ENCODE results near the gene FBN1.

Gene FBN1

GRCh38 chr15:48375767-48376166 is 269.7 kb downstream of the FBN1 start:
- TF ChIP-seq CTCF (IDR thresholded peaks at IDR 0.05; ENCODE audit: low read depth, low read length, missing control alignments) = no peak
- no peak overlapping the region for H3K4me3 ChIP-seq (ENCODE audit: low read depth, low read length)

GRCh38 chr15:48374472-48374871 is 271.0 kb downstream of the FBN1 start:
- no peak for TF ChIP-seq CTCF (IDR thresholded peaks at IDR 0.05; ENCODE audit: low read depth, low read length, missing control alignments)
- DNase-seq (ENCODE audit: low read depth) = no peak
- in situ Hi-C loops (cut with HindIII; ENCODE audit: low sequenced_read_pairs) = no loop called here
- no peak overlapping the region for H3K4me3 ChIP-seq (ENCODE audit: low read depth, low read length)

More at GRCh38 chr15:48375767-48376166, 269.7 kb downstream of the FBN1 start:
- in situ Hi-C loops (cut with HindIII; ENCODE audit: low sequenced_read_pairs) = no loop called here
- DNase-seq (ENCODE audit: low read depth) = no peak

DNA sequence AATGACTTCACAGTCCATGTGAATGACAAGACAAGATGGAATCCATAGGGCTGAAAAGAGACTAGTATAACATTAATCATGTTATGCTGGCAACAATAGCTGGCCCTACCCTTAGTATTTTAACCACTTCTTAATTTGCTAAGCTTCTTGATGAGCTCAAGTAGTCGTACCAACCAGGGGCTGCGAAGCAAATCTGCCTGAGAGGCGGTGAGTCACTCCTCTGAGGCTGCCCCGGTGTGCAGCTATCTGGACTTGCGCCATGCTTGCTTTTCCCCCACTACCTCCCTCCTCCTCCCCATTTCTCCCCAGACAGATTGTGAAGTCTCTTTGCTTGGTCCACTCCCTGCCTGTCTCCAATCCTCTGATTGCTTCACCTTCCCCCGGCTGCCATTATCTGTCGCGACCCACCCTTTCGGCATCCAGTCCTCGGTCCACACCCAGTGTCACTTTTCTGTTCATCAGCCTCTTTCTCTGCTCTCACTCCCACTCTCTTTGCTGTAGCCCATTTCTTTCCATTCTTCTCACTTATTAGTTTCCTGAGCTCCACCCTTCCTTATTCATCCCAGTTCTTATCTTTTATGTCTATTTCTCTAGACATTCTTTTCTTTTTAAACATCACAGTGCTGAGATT is 271.6 kb downstream of the FBN1 start:
- in situ Hi-C loops (cut with HindIII; ENCODE audit: low sequenced_read_pairs) = no loop called here
- DNase-seq (ENCODE audit: low read depth) = no peak
- no peak overlapping the region for H3K4me3 ChIP-seq (ENCODE audit: low read depth, low read length)
- no peak for TF ChIP-seq CTCF (IDR thresholded peaks at IDR 0.05; ENCODE audit: low read depth, low read length, missing control alignments)

DNA sequence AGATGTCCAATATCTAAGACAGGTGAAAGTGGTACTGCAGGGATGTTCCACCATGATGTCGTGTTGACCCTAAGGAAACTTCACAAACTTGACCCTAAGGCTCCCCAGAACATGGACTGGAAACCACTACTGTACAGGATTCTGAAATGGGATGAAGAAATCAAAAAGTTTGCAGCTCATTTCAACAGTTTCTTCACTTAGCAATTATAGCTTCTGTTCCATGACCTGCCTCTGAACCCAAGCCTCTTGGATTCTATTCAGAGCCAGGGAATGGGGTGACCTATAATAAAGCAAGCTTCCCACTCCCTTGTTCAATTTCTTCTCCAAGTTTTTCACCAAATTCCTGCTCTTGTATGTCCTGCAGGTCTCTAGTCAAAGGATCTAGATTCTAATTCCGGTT is 273.5 kb downstream of the FBN1 start:
- TF ChIP-seq CTCF (IDR thresholded peaks at IDR 0.05; ENCODE audit: low read depth, low read length, missing control alignments) = no peak
- DNase-seq (ENCODE audit: low read depth) = no peak
- in situ Hi-C loops (cut with HindIII; ENCODE audit: low sequenced_read_pairs) = no loop called here
- no peak overlapping the region for H3K4me3 ChIP-seq (ENCODE audit: low read depth, low read length)

GRCh38 chr15:48371550-48371949 is 274.0 kb downstream of the FBN1 start:
- no peak for DNase-seq (ENCODE audit: low read depth)
- no peak for TF ChIP-seq CTCF (IDR thresholded peaks at IDR 0.05; ENCODE audit: low read depth, low read length, missing control alignments)
- in situ Hi-C loops (cut with HindIII; ENCODE audit: low sequenced_read_pairs) = no loop called here
- H3K4me3 ChIP-seq (ENCODE audit: low read depth, low read length) = no peak overlapping the region

GRCh38 chr15:48370460-48370859 is 275.0 kb downstream of the FBN1 start:
- no peak overlapping the region for H3K4me3 ChIP-seq (ENCODE audit: low read depth, low read length)
- DNase-seq (ENCODE audit: low read depth) = peak; percentile 82
- TF ChIP-seq CTCF (IDR thresholded peaks at IDR 0.05; ENCODE audit: low read depth, low read length, missing control alignments) = no peak
- in situ Hi-C loops (cut with HindIII; ENCODE audit: low sequenced_read_pairs) = no loop called here
